ENCODE data around the gene GRIN2A.

Gene GRIN2A

DNA sequence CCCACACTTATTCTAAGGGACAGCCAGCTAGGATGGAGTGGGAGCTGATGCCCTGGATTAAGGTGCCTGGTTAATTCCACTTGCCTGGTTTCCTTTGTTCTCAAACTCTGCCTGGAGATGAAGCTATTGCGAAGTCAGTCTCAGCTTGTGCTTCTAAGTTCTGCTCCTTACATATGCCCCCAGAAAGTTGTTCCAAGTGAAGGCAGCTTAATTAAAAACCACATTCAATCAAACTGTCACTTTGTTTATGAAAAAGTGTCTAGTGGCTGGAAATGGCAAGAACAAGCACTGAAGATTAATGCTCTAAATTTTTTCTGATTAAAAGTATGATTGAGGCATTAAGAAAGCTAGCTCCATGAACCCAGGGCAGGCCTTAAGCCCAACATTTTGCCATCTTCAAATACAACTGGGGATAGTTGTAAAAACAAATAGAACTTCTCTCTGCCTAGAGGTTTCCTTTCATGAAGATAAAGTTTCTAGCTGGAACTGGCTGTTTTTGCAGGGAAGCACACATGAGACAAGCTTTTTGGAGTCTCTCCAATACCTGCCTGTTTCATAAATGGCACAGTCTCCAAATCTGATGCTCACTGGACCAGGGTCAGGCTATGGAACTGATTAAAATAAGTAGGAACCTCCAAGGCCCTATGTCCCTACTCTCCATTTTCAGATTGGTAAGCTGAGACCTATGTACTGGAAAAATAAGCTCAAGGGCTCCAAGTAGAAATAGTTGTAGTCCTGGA, 100.9 kb downstream of the GRIN2A start:
- DNase-seq (ENCODE audit: low spot score), result no peak
- TF ChIP-seq, protein P1, sequence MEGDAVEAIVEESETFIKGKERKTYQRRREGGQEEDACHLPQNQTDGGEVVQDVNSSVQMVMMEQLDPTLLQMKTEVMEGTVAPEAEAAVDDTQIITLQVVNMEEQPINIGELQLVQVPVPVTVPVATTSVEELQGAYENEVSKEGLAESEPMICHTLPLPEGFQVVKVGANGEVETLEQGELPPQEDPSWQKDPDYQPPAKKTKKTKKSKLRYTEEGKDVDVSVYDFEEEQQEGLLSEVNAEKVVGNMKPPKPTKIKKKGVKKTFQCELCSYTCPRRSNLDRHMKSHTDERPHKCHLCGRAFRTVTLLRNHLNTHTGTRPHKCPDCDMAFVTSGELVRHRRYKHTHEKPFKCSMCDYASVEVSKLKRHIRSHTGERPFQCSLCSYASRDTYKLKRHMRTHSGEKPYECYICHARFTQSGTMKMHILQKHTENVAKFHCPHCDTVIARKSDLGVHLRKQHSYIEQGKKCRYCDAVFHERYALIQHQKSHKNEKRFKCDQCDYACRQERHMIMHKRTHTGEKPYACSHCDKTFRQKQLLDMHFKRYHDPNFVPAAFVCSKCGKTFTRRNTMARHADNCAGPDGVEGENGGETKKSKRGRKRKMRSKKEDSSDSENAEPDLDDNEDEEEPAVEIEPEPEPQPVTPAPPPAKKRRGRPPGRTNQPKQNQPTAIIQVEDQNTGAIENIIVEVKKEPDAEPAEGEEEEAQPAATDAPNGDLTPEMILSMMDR (IDR thresholded peaks at IDR 0.05; ENCODE audit: extremely low read depth, missing control alignments), result no peak

GRCh38 chr16:10080051-10080772, 102.0 kb downstream of the GRIN2A start:
- TF ChIP-seq, protein P1 (IDR thresholded peaks at IDR 0.05; ENCODE audit: extremely low read depth, missing control alignments), result no peak
- DNase-seq (ENCODE audit: low spot score), result no peak

GRCh38 chr16:10078541-10078949, 103.7 kb downstream of the GRIN2A start:
- no peak for DNase-seq (ENCODE audit: low spot score)
- TF ChIP-seq, protein P1 (IDR thresholded peaks at IDR 0.05; ENCODE audit: extremely low read depth, missing control alignments), result no peak

- TF ChIP-seq, protein P1 (IDR thresholded peaks at IDR 0.05; ENCODE audit: extremely low read depth, missing control alignments), result no peak
- DNase-seq (ENCODE audit: low spot score), result no peak
Measured at GRCh38 chr16:10077861-10078260, 104.4 kb downstream of the GRIN2A start.

- TF ChIP-seq, protein P1 (IDR thresholded peaks at IDR 0.05; ENCODE audit: extremely low read depth, missing control alignments), result no peak
- no peak for DNase-seq (ENCODE audit: low spot score)
Measured at GRCh38 chr16:10076037-10076436, 106.2 kb downstream of the GRIN2A start.

DNA sequence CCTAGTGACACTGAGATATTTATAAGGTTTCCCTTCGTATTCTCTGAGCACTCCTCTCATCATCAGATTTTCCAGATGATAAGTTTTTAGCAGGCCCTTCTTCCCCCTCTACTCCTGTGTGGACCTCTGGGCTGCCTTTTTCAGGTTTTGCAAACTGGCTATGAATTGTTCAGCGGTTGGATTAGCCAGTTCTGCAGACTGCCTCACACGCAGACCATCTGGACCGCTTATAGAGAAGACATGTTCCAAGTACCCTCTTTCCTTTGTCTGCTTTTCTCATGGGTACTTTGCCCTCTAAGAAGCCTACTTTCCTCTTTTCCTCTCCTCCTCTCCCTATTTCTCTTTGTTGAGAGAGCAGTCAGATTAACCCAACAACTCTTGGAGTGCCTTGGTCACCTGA, 111.6 kb downstream of the GRIN2A start:
- TF ChIP-seq, protein P1 (IDR thresholded peaks at IDR 0.05; ENCODE audit: extremely low read depth, missing control alignments), result no peak
- DNase-seq (ENCODE audit: low spot score), result no peak

DNA sequence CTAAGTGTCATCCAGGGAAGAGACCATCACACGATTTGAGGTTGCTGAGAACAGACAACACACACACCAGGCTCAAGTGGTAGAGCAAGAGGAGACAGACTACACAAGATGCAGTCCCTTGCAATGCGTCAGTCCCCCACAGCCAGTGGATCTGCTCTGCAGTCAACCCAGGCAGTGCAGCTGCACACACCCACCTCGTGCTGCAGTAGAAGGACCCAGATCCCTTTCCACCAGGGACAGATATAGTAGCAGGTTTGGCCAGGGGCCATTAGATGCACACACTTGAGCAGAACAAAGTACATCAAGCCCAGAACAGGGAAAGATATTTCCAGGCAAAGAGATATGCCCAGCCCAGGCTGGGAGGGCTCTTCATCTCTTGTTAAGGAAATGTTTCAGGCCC, 112.9 kb downstream of the GRIN2A start:
- no peak for DNase-seq (ENCODE audit: low spot score)
- TF ChIP-seq, protein P1 (IDR thresholded peaks at IDR 0.05; ENCODE audit: extremely low read depth, missing control alignments), result no peak

Data from GM20000 (cell line).